Stomach (tissue), 4 donors: ENCODE results near the gene RHOJ.
A peak's percentile ranks its signal among the peaks of the same experiment; 100 is the strongest.

Experiments used
- CTCF ChIP-seq, 7 experiments: fragments of 450-650 bp in 4 of 7; fragments of 200-600 bp in 3 of 7; sonication (generic) in 3 of 7; IDR thresholded peaks; one replicate each; pipeline ENCODE4 v1.5.1; 2016 to 2019; ENCODE audit warnings: antibody characterized with exemption in 7 of 7, control low read depth in 2 of 7, mild to moderate bottlenecking in 1 of 7
- POLR2AphosphoS5 ChIP-seq, 3 donors: sonication (generic); formaldehyde crosslinking; IDR thresholded peaks; one replicate each; pipeline ENCODE4 v1.6.1; 2016; ENCODE audit warnings: antibody characterized with exemption in 3 of 3

GRCh38 chr14:63203618-63204406, 431 bp upstream of the RHOJ start:
- TF ChIP-seq CTCF (IDR thresholded peaks at IDR 0.05), result no peak
- peak; percentile 44 to 68 (median 59) for TF ChIP-seq POLR2AphosphoS5 (IDR thresholded peaks at IDR 0.05)
